CD4-positive, alpha-beta T cell treated with Interleukin-17A for 1 hour (primary cell): ENCODE measurements around the gene PRLR.
"Not testable (repeated sequence)": the region's sequence is repeated elsewhere in the genome, so short reads cannot be mapped to it uniquely, and the experiment has no call there.

ENCODE experiments used
- DNase-seq: peaks from one replicate; pipeline ENCODE4 v3.0.0-alpha.2; 2020

PRLR gene

GRCh38 chr5:35066260-35066795 lies 164.0 kb downstream of the PRLR start:
- DNase-seq: no peak

GRCh38 chr5:35063414-35063813 lies 166.9 kb downstream of the PRLR start:
- DNase-seq: no peak

- DNase-seq: no peak
These were observed 169.0 kb downstream of the PRLR start for GRCh38 chr5:35061211-35061770.

- no peak for DNase-seq
These were observed 170.1 kb downstream of the PRLR start for GRCh38 chr5:35060236-35060635.

- DNase-seq: no peak
These were observed 171.0 kb downstream of the PRLR start for GRCh38 chr5:35059251-35059650.

GRCh38 chr5:35058374-35058788 lies 171.9 kb downstream of the PRLR start:
- DNase-seq: no peak

GRCh38 chr5:35056686-35057085 lies 173.6 kb downstream of the PRLR start:
- DNase-seq: no peak

GRCh38 chr5:35052838-35053237 lies 177.4 kb downstream of the PRLR start:
- no peak for DNase-seq

- no peak for DNase-seq
These were observed 179.7 kb downstream of the PRLR start for GRCh38 chr5:35050541-35051126.

GRCh38 chr5:35048910-35049309 lies 181.4 kb downstream of the PRLR start:
- no peak for DNase-seq

GRCh38 chr5:35047785-35048404 lies 182.4 kb downstream of the PRLR start, which contains the start of gene AGXT2:
Gene AGXT2 (minus strand): TSS chr5:35047949. CDS start chr5:35047892, 57 bp downstream.
- no peak for DNase-seq

GRCh38 chr5:35046774-35047173 lies 183.5 kb downstream of the PRLR start:
- DNase-seq: no peak

- DNase-seq: no peak
These were observed 185.0 kb downstream of the PRLR start for GRCh38 chr5:35045280-35045679.

GRCh38 chr5:35044649-35045048 lies 185.6 kb downstream of the PRLR start:
- DNase-seq: no peak

- DNase-seq: no peak
These were observed 187.5 kb downstream of the PRLR start for GRCh38 chr5:35042781-35043180.

- no peak for DNase-seq
These were observed 189.0 kb downstream of the PRLR start for GRCh38 chr5:35041261-35041660.

- no peak for DNase-seq
These were observed 191.4 kb downstream of the PRLR start for GRCh38 chr5:35038891-35039290.

- no peak for DNase-seq
These were observed 193.8 kb downstream of the PRLR start for GRCh38 chr5:35036536-35036935.

GRCh38 chr5:35035929-35036328 lies 194.4 kb downstream of the PRLR start:
- DNase-seq: not testable (repeated sequence)

- DNase-seq: no peak
These were observed 195.0 kb downstream of the PRLR start for GRCh38 chr5:35035271-35035670.

GRCh38 chr5:35032356-35032755 lies 197.9 kb downstream of the PRLR start:
- no peak for DNase-seq

GRCh38 chr5:35031276-35031675 lies 199.0 kb downstream of the PRLR start:
- DNase-seq: no peak

GRCh38 chr5:35030426-35031100 lies 199.7 kb downstream of the PRLR start:
- no peak for DNase-seq

- DNase-seq: no peak
These were observed 201.0 kb downstream of the PRLR start for GRCh38 chr5:35029333-35029732.
